ENCODE data around the gene NF1.
"Not testable (repeated sequence)": the region's sequence is repeated elsewhere in the genome, so short reads cannot be mapped to it uniquely, and the experiment has no call there.

Gene NF1

GRCh38 chr17:31089471-31089870, 5.3 kb upstream of the NF1 start:
- no peak for DNase-seq (ENCODE audit: low spot score)

GRCh38 chr17:31090650-31091049, 4.1 kb upstream of the NF1 start:
- not testable (repeated sequence) for DNase-seq (ENCODE audit: low spot score)

GRCh38 chr17:31092475-31093064, 2.2 kb upstream of the NF1 start:
- DNase-seq (ENCODE audit: low spot score) = no peak

- DNase-seq (ENCODE audit: low spot score) = peak; percentile 8
Observed at GRCh38 chr17:31093866-31094599, 744 bp upstream of the NF1 start.

GRCh38 chr17:31095236-31096105, 694 bp downstream of the NF1 start:
- peak; percentile 23 for DNase-seq (ENCODE audit: low spot score)

- peak; percentile 10 for DNase-seq (ENCODE audit: low spot score)
Observed at GRCh38 chr17:31096106-31096436, 1.3 kb downstream of the NF1 start.

- DNase-seq (ENCODE audit: low spot score) = no peak
Observed at GRCh38 chr17:31099016-31099415, 4.2 kb downstream of the NF1 start.

- no peak for DNase-seq (ENCODE audit: low spot score)
Observed at GRCh38 chr17:31100840-31101459, 6.2 kb downstream of the NF1 start.

- DNase-seq (ENCODE audit: low spot score) = no peak
Observed at GRCh38 chr17:31101943-31102342, 7.2 kb downstream of the NF1 start.

- DNase-seq (ENCODE audit: low spot score) = no peak
Observed at GRCh38 chr17:31105991-31106390, 11.2 kb downstream of the NF1 start.

GRCh38 chr17:31111183-31111582, 16.4 kb downstream of the NF1 start:
- no peak for DNase-seq (ENCODE audit: low spot score)

- no peak for DNase-seq (ENCODE audit: low spot score)
Observed at GRCh38 chr17:31112001-31112661, 17.4 kb downstream of the NF1 start.

- DNase-seq (ENCODE audit: low spot score) = not testable (repeated sequence)
Observed at GRCh38 chr17:31113368-31113767, 18.6 kb downstream of the NF1 start.

- DNase-seq (ENCODE audit: low spot score) = no peak
Observed at GRCh38 chr17:31113939-31114338, 19.2 kb downstream of the NF1 start.

- DNase-seq (ENCODE audit: low spot score) = no peak
Observed at GRCh38 chr17:31114956-31115555, 20.3 kb downstream of the NF1 start.

- DNase-seq (ENCODE audit: low spot score) = no peak
Observed at GRCh38 chr17:31116167-31116566, 21.4 kb downstream of the NF1 start.

- DNase-seq (ENCODE audit: low spot score) = no peak
Observed at GRCh38 chr17:31122746-31123145, 28.0 kb downstream of the NF1 start.

GRCh38 chr17:31126318-31126717, 31.5 kb downstream of the NF1 start:
- no peak for DNase-seq (ENCODE audit: low spot score)

- no peak for DNase-seq (ENCODE audit: low spot score)
Observed at GRCh38 chr17:31128241-31128640, 33.5 kb downstream of the NF1 start.

- DNase-seq (ENCODE audit: low spot score) = no peak
Observed at GRCh38 chr17:31130286-31131224, 35.8 kb downstream of the NF1 start.

GRCh38 chr17:31131299-31131698, 36.5 kb downstream of the NF1 start:
- DNase-seq (ENCODE audit: low spot score) = no peak
